Measurements from ENCODE around the gene METTL2B.
"Not testable (repeated sequence)": the region's sequence is repeated elsewhere in the genome, so short reads cannot be mapped to it uniquely, and the experiment has no call there.

The METTL2B gene

DNA sequence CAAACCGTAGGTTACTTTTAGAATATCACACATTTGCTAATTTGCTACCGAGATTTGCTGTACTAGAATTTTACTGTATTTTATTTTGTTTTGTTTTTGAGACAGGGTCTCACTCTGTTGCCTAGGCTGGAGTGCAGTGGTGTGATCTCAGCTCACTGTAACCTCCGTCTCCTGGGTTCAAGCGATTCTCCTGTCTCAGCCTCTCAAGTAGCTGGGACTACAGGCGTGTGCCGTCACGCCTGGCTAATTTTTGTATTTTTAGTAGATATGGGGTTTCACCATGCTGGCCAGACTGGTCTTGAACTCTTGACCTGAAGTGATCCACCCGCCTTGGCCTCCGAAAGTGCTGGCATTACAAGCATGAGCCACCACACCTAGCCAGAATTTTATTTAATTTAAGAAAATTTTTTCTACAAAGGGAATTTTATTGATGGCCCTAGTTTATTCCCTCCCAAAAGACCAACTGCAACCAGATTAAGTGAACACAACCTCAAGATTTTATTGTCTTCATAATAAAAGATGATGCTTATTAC lies 69.8 kb downstream of the METTL2B start:
- not testable (repeated sequence) for H3K9me3 ChIP-seq (ENCODE audit: low read length); H3K27me3 ChIP-seq (ENCODE audit: insufficient read depth, low read length); H2AFZ ChIP-seq (ENCODE audit: low read depth, low read length); H3K4me1 ChIP-seq (ENCODE audit: insufficient read depth, low read length); H3K4me3 ChIP-seq (ENCODE audit: low read length)
- peaks cover 14% of the 10 kb centered on the region for H3K36me3 ChIP-seq (ENCODE audit: insufficient read depth, low read length)

GRCh38 chr7:128550920-128551319 lies 74.4 kb downstream of the METTL2B start:
- no peaks in the 10 kb centered on the region for H3K27me3 ChIP-seq (ENCODE audit: insufficient read depth, low read length)
- H3K4me3 ChIP-seq (ENCODE audit: low read length), result no peak overlapping the region
- H3K9me3 ChIP-seq (ENCODE audit: low read length), result no peaks in the 10 kb centered on the region
- H3K4me1 ChIP-seq (ENCODE audit: insufficient read depth, low read length), result no peaks in the 10 kb centered on the region
- no peak overlapping the region for H2AFZ ChIP-seq (ENCODE audit: low read depth, low read length)
- peaks cover 12% of the 10 kb centered on the region for H3K36me3 ChIP-seq (ENCODE audit: insufficient read depth, low read length)

DNA sequence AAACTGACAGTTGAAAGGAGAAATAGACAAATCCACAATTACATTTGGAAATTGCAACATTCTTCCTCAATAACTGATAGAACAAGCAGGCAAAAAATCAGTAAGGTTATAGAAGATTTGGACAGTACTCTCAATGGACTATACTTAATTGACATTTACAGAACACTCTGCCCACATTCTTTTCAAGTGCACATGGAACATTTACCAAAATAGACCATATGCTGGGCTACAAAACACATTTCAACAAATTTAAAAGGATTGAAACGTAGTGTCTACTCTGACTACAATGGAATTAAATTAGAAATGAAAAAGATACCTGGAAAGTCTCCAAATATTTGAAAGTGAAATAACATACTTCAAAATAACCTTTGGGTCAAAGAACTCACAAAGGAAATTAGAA lies 77.8 kb downstream of the METTL2B start:
- H3K4me3 ChIP-seq (ENCODE audit: low read length); H3K9me3 ChIP-seq (ENCODE audit: low read length); H2AFZ ChIP-seq (ENCODE audit: low read depth, low read length); H3K27me3 ChIP-seq (ENCODE audit: insufficient read depth, low read length); H3K4me1 ChIP-seq (ENCODE audit: insufficient read depth, low read length); H3K36me3 ChIP-seq (ENCODE audit: insufficient read depth, low read length): not testable (repeated sequence)
